GM18507 (cell line): ENCODE data around the gene PDE2A.

Source experiments
- DNase-seq: peaks from one replicate; pipeline ENCODE4 v3.0.0; 2011; ENCODE audit warnings: low read depth; ENCODE audit not compliant: insufficient read length; ENCODE audit errors: extremely low spot score
- FAIRE-seq: peaks from 2 replicates; lab custom pipeline; 2011; peaks lifted over from hg19 to GRCh38; lab: Jason Lieb, UNC

PDE2A gene

DNA sequence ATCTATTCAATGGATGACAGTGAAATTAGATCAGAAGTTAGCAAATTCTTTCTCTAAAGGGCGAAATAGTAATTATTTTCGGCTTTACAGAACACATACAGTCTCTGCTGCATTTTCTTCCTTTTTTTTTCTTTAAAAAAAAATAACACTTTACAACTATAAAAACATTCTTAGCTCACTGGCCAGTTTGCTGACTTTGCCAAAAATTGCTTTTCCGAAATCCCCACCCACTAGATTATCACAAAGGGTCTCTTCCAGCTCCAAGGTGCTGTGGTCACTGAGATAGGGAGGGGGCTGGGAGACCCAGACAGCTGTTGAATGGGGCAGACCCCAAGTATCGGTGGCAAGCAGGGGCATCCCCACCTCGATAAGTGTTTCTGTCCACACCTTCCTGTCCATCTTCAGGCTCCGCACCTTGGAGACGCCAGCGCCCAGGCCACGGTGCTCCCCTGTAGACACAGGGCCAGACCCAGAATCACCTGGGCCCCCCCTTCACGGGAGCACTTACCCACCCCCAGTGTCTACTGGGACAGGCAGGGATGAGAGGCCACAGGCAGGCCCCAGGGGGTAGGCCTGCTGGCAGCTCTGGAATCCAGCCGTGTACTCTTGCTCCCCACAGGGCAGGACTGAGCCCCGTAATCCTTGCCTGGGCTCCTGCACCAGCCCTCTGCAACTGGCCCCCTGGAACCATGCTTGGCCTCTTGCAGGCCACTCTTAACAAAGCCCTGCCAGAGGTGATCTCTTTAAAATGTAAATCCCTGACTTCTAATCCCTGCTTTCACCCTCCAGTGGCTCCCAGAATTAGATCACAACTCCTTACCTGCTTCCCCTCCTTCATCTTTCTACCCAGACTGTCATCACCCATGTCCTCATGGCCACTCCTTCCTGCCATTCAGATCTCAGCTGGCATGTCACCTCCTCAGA lies 31.5 kb upstream of the PDE2A start:
- FAIRE-seq, result no peak
- DNase-seq, result no peak

GRCh38 chr11:72704783-72705265 lies 30.6 kb upstream of the PDE2A start:
- DNase-seq (no peak), FAIRE-seq (peak; percentile 24)

GRCh38 chr11:72704028-72704782 lies 30.0 kb upstream of the PDE2A start:
- DNase-seq (no peak), FAIRE-seq (no peak)

DNA sequence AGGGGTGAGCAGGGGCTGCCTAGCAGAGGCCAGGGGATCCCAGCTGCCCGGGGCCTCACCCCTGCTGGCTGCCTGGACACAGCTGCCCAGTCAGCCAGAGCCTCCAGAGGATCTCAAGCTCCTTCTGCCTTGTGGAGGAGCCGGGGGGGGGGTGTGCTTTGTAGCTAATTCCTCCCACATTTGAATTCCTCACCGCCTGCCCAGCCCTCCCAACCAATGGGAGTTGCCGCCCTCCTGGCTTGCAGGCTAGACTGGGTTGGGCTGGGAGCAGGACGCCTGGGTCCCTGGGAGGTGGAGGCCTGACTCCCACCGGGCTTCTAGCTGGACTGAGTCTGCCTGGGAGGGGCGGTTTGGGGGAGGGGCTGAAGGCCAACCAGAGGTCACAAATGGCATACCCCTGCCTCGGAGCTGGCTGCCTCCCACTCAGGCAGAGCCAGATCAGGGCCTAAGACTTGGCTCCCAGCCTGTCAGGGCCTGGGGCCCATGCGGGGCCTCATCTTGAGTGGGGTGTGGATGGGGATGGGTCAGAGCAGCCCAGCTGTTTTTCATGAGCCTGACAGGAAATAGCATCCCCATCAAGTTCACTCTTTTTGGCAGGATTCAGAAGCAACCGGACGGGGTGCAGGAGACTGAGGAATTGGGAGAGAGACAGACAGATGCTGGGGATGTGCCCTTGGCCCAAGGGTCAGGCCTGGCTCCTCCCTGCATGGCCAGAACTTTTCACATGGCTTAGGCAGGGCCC lies 29.2 kb upstream of the PDE2A start:
- FAIRE-seq, result no peak
- no peak for DNase-seq

GRCh38 chr11:72702577-72703241 lies 28.5 kb upstream of the PDE2A start:
- FAIRE-seq (no peak), DNase-seq (no peak)

- no peak for FAIRE-seq
These were observed 27.9 kb upstream of the PDE2A start for GRCh38 chr11:72702096-72702495.

DNA sequence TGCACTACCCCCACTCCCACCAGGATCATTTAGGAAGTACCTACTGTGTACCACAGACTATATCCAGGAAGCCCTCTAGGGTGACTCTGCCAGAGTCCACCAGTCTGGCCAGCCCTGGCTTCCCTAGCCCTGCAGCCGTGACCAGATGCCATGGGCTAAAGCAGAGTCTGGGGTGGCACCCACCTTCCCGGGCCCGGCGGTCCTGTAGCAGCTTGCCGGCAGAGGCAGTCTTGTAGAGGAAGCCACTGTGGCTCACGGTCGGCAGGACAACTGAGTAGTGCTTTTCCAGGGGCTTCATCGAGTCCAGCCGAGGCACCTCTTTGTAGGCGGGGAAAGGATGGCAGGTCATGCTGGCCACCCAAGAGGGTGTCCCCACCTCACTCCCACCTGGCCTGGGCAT lies 27.2 kb upstream of the PDE2A start:
- DNase-seq (no peak), FAIRE-seq (no peak)

More at GRCh38 chr11:72702096-72702495, 27.9 kb upstream of the PDE2A start:
- no peak for DNase-seq

DNA sequence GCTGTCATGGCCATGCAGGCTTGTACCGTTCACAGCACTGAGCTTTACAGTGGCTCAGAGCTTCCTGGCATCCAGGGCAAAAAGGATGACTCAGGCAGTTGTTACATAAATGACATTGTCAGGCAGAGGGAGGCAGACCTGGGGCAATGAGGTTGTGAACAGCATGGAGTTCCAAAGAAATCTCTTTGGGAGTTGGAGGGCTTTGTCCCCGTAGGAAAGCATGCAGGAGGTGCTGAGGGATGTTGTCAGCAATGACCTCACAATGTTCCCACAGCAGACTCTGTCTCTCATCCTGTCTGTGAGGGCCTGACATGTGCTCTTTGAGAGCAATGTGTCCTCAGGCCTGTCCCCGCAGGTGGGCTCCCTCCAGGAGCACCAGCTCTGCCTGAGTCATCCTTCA lies 25.9 kb upstream of the PDE2A start:
- DNase-seq, result no peak
- no peak for FAIRE-seq

- no peak for DNase-seq
- FAIRE-seq, result no peak
These were observed 23.6 kb upstream of the PDE2A start for GRCh38 chr11:72697814-72698213.

- FAIRE-seq, result no peak
These were observed 22.9 kb upstream of the PDE2A start for GRCh38 chr11:72696866-72697700.

GRCh38 chr11:72695354-72695753 lies 21.1 kb upstream of the PDE2A start:
- DNase-seq, result no peak
- FAIRE-seq, result no peak

More at GRCh38 chr11:72696866-72697700, 22.9 kb upstream of the PDE2A start:
- no peak for DNase-seq

DNA sequence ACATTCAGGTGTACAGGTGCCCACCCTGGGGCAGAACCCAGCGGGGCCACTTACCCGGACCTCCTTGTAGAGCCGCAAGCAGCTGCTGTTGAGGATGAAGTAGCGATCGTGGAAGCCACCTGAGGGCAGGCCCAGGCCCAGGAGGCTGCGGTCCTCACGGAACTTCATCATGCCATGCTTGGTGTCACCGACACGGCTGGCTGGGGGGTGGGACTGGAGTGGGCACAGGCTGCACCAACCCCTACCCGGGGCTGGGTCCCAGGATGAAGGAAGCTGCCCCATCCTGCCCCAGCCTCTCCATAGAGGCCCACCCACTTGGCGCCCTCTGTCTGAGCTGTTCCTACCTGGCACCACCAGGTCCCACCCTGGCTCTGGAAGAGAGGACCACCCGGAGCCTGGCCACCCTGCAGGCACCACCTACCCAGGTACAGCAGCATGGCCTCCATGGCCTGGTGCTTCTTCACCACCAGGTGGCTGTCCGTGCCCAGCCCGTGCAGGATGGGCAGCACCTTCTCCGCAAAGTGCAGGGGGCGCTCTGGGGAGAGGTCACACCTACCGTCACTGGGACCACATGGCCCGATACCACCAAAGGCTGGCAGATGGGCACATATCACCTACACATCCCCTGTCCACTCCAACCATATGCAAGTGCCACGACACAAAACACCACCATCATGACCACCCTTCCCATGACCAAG lies 19.2 kb upstream of the PDE2A start:
- no peak for FAIRE-seq

DNA sequence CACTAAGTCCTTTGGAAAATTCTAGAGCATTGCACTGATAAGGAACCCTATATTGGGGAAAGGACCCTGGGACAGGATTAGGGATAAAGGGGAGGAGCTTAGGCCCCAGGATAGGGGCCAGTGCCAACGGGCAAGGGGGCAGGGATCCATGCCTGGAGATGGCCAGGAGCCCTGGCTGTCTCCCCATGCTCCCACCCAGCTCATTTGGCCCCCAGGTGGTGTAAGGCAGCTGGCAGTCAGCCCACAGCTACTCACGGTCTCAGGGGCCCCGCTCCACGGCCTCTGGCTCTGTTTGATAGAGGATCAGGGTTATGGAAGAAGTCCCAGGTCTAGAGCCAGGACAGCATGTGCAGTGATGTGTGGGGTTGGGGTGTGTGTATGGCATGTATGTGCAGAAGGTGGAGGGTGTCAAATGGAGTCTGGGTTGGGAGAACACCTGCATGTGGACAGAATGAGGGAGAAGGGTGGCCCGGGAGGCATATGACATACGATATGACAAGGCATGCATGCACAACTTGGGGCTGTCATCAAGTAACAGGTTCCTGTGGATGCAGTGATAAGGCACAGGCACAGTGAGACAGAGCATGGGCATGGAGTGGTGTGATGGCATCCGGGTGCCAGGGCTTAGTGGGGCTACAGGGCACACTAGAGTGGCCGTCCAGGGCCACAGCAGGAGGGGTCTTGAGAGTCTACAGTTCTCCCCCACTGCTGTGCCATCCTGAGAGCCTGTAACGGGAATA lies 18.4 kb upstream of the PDE2A start:
- FAIRE-seq (no peak), DNase-seq (no peak)

More for the DNA sequence above, 19.2 kb upstream of the PDE2A start:
- no peak for DNase-seq

- FAIRE-seq (no peak), DNase-seq (no peak)
These were observed 15.9 kb upstream of the PDE2A start for GRCh38 chr11:72690166-72690565.

DNA sequence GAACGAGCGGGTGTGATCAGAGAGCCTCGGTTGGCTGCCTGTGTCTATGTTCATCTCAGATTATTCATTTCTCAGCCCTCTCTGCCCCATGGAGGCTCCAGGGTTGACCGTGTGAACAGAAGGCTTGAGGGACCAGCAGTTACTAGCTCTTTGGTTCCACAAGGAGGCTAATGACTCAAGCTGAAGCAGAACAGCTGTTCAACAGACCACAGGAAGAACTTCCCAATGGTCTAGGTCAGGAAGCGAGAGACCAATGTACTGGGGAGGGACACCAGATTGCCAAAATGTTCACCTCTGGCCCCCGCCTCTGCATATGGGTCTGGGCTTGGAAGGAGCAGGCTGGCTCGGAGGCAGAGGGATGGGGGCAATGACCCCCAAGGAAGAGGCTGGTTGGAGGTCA lies 14.7 kb upstream of the PDE2A start:
- no peak for FAIRE-seq
- no peak for DNase-seq

DNA sequence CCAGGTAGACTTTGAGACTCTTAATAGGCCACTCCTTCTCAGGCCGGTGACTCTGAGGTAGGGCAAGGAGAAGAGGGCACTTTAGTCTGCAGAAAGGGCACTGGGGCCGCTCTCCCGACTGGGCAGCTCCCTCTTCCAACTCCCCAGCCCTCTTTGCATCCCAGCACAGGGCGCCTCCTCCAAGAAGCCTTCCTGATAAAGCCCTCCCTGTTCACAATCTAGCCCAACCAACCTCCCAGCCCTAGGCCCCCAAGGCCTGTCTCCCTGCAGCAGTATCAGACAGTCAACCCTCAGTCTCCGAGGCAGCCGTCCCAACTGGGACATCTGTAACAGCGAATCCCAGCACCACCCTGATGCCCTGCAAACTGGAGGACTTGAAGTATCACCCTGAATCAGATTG lies 14.3 kb upstream of the PDE2A start:
- DNase-seq (no peak), FAIRE-seq (no peak)

- no peak for FAIRE-seq
- DNase-seq, result no peak
These were observed 13.1 kb upstream of the PDE2A start for GRCh38 chr11:72687326-72687725.
